PC-9 (cell line): ENCODE measurements around the gene SUGT1.

Experiments used
- CTCF ChIP-seq: fragments of 200-600 bp; sonication (generic); conservative IDR thresholded peaks from 2 replicates; pipeline ENCODE4 v1.6.1; 2017; ENCODE audit warnings: mixed run types, antibody characterized with exemption, mild to moderate bottlenecking, moderate library complexity
- EZH2 ChIP-seq: fragments of 200-600 bp; sonication (generic); IDR thresholded peaks from 2 replicates; pipeline ENCODE4 v1.8.0; 2017; ENCODE audit warnings: antibody characterized with exemption, low read depth

- no peak for TF ChIP-seq CTCF
- TF ChIP-seq EZH2 = no peak
These were observed 25.2 kb downstream of the SUGT1 start for GRCh38 chr13:52677823-52678222.
